Caco-2 (cell line): ENCODE measurements around the gene GPC5. TPM values are rescaled to one million over a fixed set of nuclear protein-coding genes. Genes with fewer than 3 reads are reported as not detected.

Source experiments
- BruUV-seq: library from RNA; stranded (reverse); fragments of 400-500 nt; replicated peaks from 2 replicates; lab custom pipeline; 2021; lab: Mats Ljungman, UMichigan
- CTCF ChIA-PET: fragments of 300-600 bp; sonication (Branson Sonifier 250); formaldehyde crosslinking; loops from one replicate; lab custom pipeline; 2022; ENCODE audit warnings: antibody characterized with exemption; lab: Charles Lee
- POLR2A ChIA-PET: fragments of 300-600 bp; sonication (Branson Sonifier 250); formaldehyde crosslinking; loops from one replicate; lab custom pipeline; 2022; ENCODE audit warnings: antibody characterized with exemption; lab: Charles Lee
- DNase-seq, 2 experiments: peaks; one replicate each; pipeline versions ENCODE4 v3.0.0 to v3.0.0-alpha.2; 2020 to 2022
- H3K27me3 ChIP-seq: replicated peaks from 2 replicates; pipeline ENCODE4 v1.6.0; 2011; ENCODE audit warnings: low read length; ENCODE audit not compliant: control insufficient read depth, insufficient read depth
- H3K36me3 ChIP-seq: 2 replicates; pipeline ENCODE4 v1.5.1; 2011; ENCODE audit warnings: low read length; ENCODE audit not compliant: control insufficient read depth, insufficient read depth
- H3K4me1 ChIP-seq: fragments of 250-450 bp; sonication (Bioruptor Pico); 2 replicates; pipeline ENCODE4 v1.5.1; 2020; ENCODE audit warnings: mild to moderate bottlenecking
- H3K4me3 ChIP-seq: 2 replicates; pipeline ENCODE4 v1.5.1; 2011; ENCODE audit warnings: low read depth, mild to moderate bottlenecking, control low read depth, low read length
- H3K9me3 ChIP-seq: fragments of 250-450 bp; sonication (Bioruptor Pico); 2 replicates; pipeline ENCODE4 v1.5.1; 2020; ENCODE audit warnings: mild to moderate bottlenecking, moderate library complexity
- H3K27ac Mint-ChIP-seq: one replicate; pipeline ENCODE4 v1.8.0; 2022; ENCODE audit warnings: mixed read lengths; ENCODE audit not compliant: unreplicated experiment
- H3K27me3 Mint-ChIP-seq: one replicate; pipeline ENCODE4 v1.8.0; 2022; ENCODE audit warnings: mixed read lengths; ENCODE audit not compliant: insufficient read depth, unreplicated experiment
- H3K36me3 Mint-ChIP-seq: one replicate; pipeline ENCODE4 v1.8.0; 2022; ENCODE audit warnings: mild to moderate bottlenecking, mixed read lengths; ENCODE audit not compliant: insufficient read depth, unreplicated experiment
- H3K4me1 Mint-ChIP-seq: one replicate; pipeline ENCODE4 v1.8.0; 2022; ENCODE audit warnings: low read depth, mixed read lengths; ENCODE audit not compliant: unreplicated experiment
- H3K4me3 Mint-ChIP-seq: one replicate; pipeline ENCODE4 v1.8.0; 2022; ENCODE audit warnings: mild to moderate bottlenecking, moderate library complexity, mixed read lengths; ENCODE audit not compliant: unreplicated experiment
- H3K9me3 Mint-ChIP-seq: one replicate; pipeline ENCODE4 v1.8.0; 2022; ENCODE audit warnings: mixed read lengths; ENCODE audit not compliant: unreplicated experiment
- CTCF ChIP-seq, 2 experiments: fragments of 200-600 bp in 1 of 2; IDR thresholded peaks; 1 replicate in 1 of 2; 2 replicates in 1 of 2; pipeline versions ENCODE4 v1.5.1 to v1.8.0; 2011 to 2022; ENCODE audit warnings: antibody characterized with exemption in 1 of 2, control low read depth in 1 of 2, inconsistent platforms in 1 of 2, low read depth in 1 of 2, low read length in 1 of 2, mild to moderate bottlenecking in 1 of 2, moderate library complexity in 1 of 2; ENCODE audit not compliant: insufficient read depth in 1 of 2, severe bottlenecking in 1 of 2, unreplicated experiment in 1 of 2
- intact Hi-C: fragments of 100-400 bp; cut with micrococcal nuclease; formaldehyde crosslinking; loops from one replicate; pipeline ENCODE4 v1.10.0; 2022; ENCODE audit not compliant: unreplicated experiment
- total RNA-seq: library from RNA; stranded (reverse); gene quantifications from 2 replicates; pipeline ENCODE4 v1.2.3, GENCODE V29; 2022

GPC5 gene
- total RNA-seq, 1 experiment from 2014 or later = 4.1 TPM

GRCh38 chr13:92412996-92413395, 1014.6 kb downstream of the GPC5 start:
- Histone ChIP-seq H3K4me3 (no peak overlapping the region), H3K9me3 (0 out of 2 replicates have a peak, but pooled peaks cover 5% of the 10 kb centered on the region), H3K36me3 (no peaks in the 10 kb centered on the region), H3K4me1 (peaks cover 17% of the 10 kb centered on the region), H3K27me3 (no peaks in the 10 kb centered on the region)
- no peak for TF ChIP-seq CTCF (IDR thresholded peaks at IDR 0.05; ENCODE audit: insufficient read depth in 1 of 2, low read depth in 1 of 2, low read length in 1 of 2, severe bottlenecking in 1 of 2, unreplicated experiment in 1 of 2)
- ChIA-PET POLR2A (no interaction called here), CTCF (no interaction called here)
- Mint-ChIP-seq H3K4me3 (no peak overlapping the region), H3K36me3 (no peaks in the 10 kb centered on the region), H3K27me3 (no peaks in the 10 kb centered on the region), H3K9me3 (peaks cover 22% of the 10 kb centered on the region), H3K4me1 (peaks cover 33% of the 10 kb centered on the region), H3K27ac (no peak overlapping the region)
- intact Hi-C loops = loop anchor here (1.0 kb wide), 2 partner anchors 23 to 61 kb away; no protein-coding TSS in a partner anchor
- DNase-seq = no peak
- BruUV-seq = no TSS peak

- H3K27ac Mint-ChIP-seq = peak overlapping the region; percentile 5
- no TSS peak for BruUV-seq
- H3K27me3 Mint-ChIP-seq = no peaks in the 10 kb centered on the region
- intact Hi-C loops = loop anchor here (1.0 kb wide), 2 partner anchors 23 to 61 kb away; no protein-coding TSS in a partner anchor
- H3K36me3 ChIP-seq = no peaks in the 10 kb centered on the region
- no peak for TF ChIP-seq CTCF (IDR thresholded peaks at IDR 0.05; ENCODE audit: insufficient read depth in 1 of 2, low read depth in 1 of 2, low read length in 1 of 2, severe bottlenecking in 1 of 2, unreplicated experiment in 1 of 2)
- H3K4me1 ChIP-seq = peaks cover 17% of the 10 kb centered on the region
- H3K27me3 ChIP-seq = no peaks in the 10 kb centered on the region
- ChIA-PET POLR2A (no interaction called here), CTCF (no interaction called here)
- peaks cover 33% of the 10 kb centered on the region for H3K4me1 Mint-ChIP-seq
- DNase-seq = no peak
- no peak overlapping the region for H3K4me3 ChIP-seq
- peaks cover 22% of the 10 kb centered on the region for H3K9me3 Mint-ChIP-seq
- no peak overlapping the region for H3K4me3 Mint-ChIP-seq
- H3K36me3 Mint-ChIP-seq = no peaks in the 10 kb centered on the region
- H3K9me3 ChIP-seq = 0 out of 2 replicates have a peak, but pooled peaks cover 5% of the 10 kb centered on the region
Observed at GRCh38 chr13:92413452-92413851, 1015.0 kb downstream of the GPC5 start.

- Histone ChIP-seq H3K4me3 (no peak overlapping the region), H3K27me3 (no peaks in the 10 kb centered on the region), H3K36me3 (no peaks in the 10 kb centered on the region), H3K4me1 (peaks cover 22% of the 10 kb centered on the region), H3K9me3 (0 out of 2 replicates have a peak, but pooled peaks cover 5% of the 10 kb centered on the region)
- Mint-ChIP-seq H3K27me3 (no peaks in the 10 kb centered on the region), H3K36me3 (no peaks in the 10 kb centered on the region), H3K27ac (peak overlapping the region; percentile 83), H3K9me3 (peaks cover 22% of the 10 kb centered on the region), H3K4me1 (peaks cover 33% of the 10 kb centered on the region), H3K4me3 (peak overlapping the region; percentile 44)
- BruUV-seq = no TSS peak
- peak; percentile 49 to 63 for DNase-seq
- POLR2A ChIA-PET = no interaction called here
- CTCF ChIA-PET = interaction anchor here (0.8 kb wide), 1 partner anchor 17 kb away, joined by 3 read pairs; no protein-coding TSS in a partner anchor
- TF ChIP-seq CTCF (IDR thresholded peaks at IDR 0.05; ENCODE audit: insufficient read depth in 1 of 2, low read depth in 1 of 2, low read length in 1 of 2, severe bottlenecking in 1 of 2, unreplicated experiment in 1 of 2) = no peak
- intact Hi-C loops = no loop called here
Observed at GRCh38 chr13:92414851-92415250, 1016.4 kb downstream of the GPC5 start.
